ENCODE data around the gene MAN1C1.
"Not testable (repeated sequence)": the region's sequence is repeated elsewhere in the genome, so short reads cannot be mapped to it uniquely, and the experiment has no call there.

The MAN1C1 gene

GRCh38 chr1:25683731-25684130 lies 67.1 kb downstream of the MAN1C1 start:
- no peak for DNase-seq

- DNase-seq, result no peak
These were observed 67.8 kb downstream of the MAN1C1 start for GRCh38 chr1:25684216-25684965.

GRCh38 chr1:25685211-25685750 lies 68.7 kb downstream of the MAN1C1 start:
- no peak for DNase-seq

- no peak for DNase-seq
These were observed 69.5 kb downstream of the MAN1C1 start for GRCh38 chr1:25685938-25686665.

DNA sequence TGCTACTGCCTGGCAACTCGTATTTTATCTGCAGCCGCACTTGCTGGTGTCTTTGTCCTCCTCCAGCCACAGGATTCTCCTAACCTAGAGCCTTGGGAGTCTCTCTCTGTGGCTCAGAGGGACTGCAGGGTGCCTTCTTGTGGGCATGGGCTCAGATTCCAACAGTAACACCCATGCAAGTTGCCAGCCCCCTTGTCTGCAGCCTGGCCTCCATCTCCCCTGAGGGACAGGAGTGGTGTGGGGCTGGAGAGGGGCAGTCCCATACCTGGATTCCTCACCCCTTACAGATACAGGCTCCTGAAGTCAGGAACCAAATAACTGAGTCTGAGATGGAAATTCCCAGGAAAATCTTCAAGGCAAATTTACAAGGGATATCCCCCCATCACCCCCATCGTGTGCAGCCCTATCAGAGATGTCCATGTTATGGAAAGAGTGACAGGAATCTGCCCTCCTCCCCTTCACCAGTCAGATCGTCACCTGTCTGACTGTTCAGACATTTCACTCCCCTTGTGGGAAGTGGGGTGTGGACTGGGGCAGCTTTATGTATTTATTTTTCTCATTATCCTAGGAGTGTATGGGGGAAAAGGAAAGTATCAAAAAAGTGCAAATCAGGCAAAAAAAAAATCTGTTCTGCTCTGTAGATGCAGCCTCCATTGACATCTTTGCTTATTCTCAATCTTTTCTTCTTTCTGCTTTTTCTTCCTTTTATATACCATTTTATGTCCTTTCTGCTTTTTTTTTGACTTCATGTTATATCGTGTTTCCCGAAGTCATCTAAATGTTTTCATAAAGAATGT lies 70.8 kb downstream of the MAN1C1 start:
- DNase-seq, result no peak

DNA sequence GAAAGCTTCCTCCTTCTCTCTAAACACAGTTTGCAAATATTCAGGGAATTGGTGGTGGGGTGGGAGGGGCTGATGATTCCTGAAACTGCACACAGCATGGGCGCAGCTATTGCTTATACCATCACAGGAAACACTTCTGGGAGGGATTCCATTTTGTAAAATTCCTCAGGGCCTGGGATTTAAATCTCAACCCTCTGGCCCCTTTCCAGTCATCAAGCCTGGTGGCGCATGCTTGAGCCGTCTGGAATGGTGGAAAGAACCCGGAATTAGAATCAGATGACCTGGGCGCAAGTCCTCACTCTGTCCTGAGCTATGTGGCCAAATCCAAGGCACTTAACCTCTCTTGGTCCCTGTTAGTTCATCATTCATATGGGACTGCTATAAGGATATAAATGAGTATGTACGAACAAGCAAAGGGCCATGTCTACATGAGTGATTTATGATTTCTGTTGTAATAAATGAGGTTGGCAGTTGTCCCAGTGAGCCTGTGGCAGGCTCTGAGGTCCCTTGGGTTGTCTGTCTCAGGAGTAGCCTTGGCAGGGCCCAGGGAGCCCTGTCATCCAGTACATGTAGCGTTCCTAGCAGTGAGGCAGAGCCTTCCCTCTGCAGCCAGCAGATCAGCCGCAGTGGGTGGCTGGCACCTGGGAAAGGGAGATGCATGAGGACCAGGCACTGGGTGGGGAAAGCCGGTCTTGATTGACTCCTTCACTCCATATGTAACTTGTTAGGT lies 72.0 kb downstream of the MAN1C1 start:
- DNase-seq, result no peak

DNA sequence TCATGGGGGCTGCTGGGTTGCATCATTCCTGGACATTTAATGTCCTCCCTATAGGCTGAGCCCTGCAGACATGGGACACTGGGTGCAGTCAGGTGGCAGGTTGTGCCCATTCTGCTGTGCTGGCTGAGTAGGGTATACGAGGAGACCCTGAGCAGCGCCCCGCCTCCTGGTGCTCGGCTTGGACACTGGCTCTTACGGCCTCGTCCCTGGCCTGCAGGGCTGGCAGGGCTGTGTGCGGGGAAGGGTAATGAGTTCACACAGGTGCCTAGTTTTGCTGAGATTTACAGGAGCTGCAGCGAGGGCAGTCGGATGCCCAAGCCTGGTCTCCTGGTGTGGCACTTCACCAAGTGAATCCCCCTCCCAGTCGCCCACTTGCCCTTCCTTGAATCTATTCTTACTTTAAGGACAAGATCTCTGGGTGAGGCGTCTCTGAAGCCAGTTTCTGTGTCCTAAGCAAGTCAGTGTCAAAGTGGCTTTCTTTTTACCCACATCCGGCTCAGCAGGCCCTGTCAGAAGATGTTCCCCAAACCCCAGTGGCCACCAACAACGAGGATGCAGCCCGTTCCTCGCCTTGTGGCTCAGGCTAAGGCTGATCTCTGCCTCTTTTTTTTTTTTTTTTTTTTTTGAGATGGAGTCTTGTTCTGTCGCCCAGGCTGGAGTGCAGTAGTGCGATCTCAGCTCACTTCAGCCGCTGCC lies 73.2 kb downstream of the MAN1C1 start:
- DNase-seq, result no peak

- no peak for DNase-seq
These were observed 73.9 kb downstream of the MAN1C1 start for GRCh38 chr1:25690396-25690956.

GRCh38 chr1:25691211-25691610 lies 74.6 kb downstream of the MAN1C1 start:
- no peak for DNase-seq

- no peak for DNase-seq
These were observed 76.0 kb downstream of the MAN1C1 start for GRCh38 chr1:25692560-25692959.

GRCh38 chr1:25694167-25695007 lies 77.8 kb downstream of the MAN1C1 start:
- no peak for DNase-seq

DNA sequence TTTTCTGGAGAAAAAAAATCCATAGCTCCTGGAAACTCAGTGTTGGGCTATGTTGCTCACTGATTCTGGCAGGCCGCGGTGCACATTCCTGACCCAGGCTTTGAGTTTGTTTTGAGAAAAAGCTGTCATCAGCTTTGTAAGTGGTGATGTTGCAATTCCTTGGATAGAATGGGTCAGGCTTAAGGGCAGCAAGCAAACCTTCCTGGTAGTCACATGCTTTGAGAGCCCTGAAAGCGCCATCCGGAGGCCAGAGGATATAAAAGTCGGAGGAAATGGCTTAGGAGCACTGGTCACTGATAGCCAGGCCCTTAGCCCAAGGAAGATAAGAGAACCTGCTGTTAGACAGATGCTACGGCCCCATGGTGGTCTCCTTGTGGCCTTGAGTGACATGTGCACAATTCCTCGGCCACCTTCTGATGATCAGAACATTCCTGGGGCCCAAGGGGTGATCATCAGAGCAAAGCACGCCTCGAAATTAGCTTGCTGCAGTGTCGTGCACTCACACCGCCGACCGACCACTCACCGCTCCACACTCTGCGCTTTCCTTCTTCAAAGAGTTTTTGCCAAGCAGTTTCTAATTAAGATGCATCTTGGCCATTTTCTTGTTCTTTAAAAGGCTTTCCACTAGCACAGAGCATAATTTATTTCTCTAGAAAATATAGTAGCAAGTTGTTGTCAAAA lies 78.6 kb downstream of the MAN1C1 start:
- no peak for DNase-seq

GRCh38 chr1:25695771-25696311 lies 79.2 kb downstream of the MAN1C1 start:
- no peak for DNase-seq

GRCh38 chr1:25696643-25697042 lies 80.1 kb downstream of the MAN1C1 start:
- not testable (repeated sequence) for DNase-seq

DNA sequence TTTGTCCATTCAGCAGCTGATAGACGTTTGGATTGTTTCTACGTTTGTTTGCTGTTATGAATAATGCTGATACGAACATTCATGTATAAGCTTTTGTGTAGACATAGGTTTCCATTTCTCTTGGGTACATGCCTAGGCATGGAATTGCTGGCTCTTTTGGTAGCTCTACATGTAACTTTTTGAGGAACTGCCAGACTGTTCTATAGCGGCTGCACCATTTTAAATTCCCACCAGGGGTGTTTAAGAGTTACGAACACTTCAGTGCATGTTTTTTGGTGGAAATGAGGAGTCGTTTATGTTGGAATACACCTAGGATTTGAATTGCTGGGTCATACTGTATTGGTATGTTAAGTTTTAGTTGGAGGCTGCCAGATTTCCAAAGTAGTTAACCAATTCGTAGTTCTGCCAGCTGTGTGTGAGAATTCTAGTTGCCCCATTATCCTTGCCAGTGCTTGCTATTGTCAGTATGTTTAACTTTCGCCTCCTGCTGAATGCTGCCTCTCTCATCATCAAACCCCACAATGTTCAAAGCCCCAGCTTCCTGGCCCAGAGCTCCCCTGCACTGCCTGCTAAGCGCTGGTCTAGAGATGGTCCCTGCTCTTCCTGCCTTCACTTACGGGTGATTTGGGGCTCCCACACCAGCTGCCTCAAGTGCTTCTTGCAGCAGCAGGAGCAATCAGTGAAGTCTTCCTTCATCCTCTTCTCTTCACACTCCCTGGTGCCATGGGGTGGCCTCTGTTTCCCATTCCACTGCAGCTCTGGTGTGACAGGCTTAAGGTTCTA lies 81.0 kb downstream of the MAN1C1 start:
- peak; percentile 15 for DNase-seq

DNA sequence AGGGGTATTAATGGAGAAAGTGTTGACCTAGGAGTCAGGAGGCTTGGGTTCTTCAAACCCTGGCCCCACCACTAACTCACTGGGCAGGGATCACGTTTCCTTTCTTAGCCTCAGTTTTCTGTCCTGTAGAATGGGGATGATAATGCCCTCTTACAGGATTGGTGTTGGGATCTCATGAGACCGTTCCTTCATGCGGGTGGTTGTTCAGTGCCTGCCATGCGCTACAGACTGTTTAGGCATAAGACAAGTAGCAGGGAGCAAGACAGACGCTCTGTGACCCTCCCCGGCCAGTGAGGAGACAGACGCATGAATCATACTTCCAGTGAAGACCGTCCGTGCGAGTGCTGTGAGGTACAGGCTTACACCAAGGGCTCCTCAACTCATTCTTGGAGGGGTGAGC lies 81.7 kb downstream of the MAN1C1 start:
- DNase-seq, result no peak

DNA sequence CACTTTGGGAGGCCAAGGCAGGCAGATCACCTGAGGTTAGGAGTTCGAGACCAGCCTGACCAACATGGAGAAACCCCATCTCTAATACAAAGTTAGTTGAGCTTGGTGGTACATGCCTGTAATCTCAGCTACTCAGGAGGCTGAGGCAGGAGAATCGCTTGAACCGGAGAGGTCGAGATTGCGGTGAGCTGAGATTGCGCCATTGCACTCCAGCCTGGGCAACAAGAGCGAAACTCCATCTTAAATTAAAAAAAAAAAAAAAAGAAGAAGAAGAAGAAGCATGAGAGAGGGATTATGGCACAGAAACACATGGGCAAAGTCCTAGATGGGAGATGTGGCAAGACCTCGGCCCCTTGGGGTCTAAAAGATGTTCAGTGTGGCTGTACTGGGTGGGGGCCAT lies 82.5 kb downstream of the MAN1C1 start:
- DNase-seq, result not testable (repeated sequence)

- no peak for DNase-seq
These were observed 83.0 kb downstream of the MAN1C1 start for GRCh38 chr1:25699500-25700143.
